ENCODE measurements around the gene NRGN.

DNA sequence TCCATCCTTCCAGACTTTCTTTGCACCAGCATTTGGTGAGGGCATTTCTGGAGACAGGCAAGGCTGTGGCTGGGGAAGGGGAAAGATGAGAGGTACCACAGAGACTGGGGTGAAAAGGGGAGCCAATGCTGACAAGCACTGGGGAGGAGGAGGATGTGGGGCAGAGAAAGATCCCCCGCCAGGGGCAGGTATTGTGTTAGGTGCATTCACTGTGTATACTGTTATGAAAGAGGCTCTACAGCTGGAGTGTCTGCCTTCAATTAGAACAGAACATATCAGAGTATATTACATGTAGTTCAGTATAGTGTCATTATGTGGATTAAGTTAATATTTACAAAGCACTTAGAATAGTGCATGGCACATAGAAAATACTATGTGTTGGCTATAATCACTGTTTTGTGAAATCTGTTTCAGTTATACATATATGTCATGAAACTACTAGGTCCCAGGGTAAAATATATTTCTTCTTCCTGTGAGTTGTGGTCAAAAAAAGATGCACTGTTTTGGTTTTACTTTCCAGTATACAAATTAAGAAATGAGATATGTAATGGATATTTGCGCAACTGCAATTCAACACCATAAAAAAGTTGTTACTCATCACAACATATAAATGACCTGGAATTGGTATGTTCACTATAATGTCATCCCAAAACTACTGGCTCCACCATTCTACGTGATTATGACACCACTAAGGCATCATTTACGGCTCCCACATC is 52.0 kb downstream of the NRGN start:
- no peak for TF ChIP-seq CTCF (IDR thresholded peaks at IDR 0.05)
- TF ChIP-seq POLR2A (IDR thresholded peaks at IDR 0.05): no peak
